ENCODE measurements around the gene TREM1. TPM values are rescaled to one million over a fixed set of nuclear protein-coding genes. Genes with fewer than 3 reads are reported as not detected.

Gene TREM1
- total RNA-seq, 4 donors from 2014 or later = 1.0 to 2.2 TPM; not detected in 2

GRCh38 chr6:41280381-41281057, 6.0 kb downstream of the TREM1 start:
- TF ChIP-seq POLR2A (IDR thresholded peaks at IDR 0.05) = no peak
- TF ChIP-seq EP300 (IDR thresholded peaks at IDR 0.05) = no peak
- TF ChIP-seq POLR2AphosphoS5 (IDR thresholded peaks at IDR 0.05) = no peak
- TF ChIP-seq CTCF (IDR thresholded peaks at IDR 0.05) = no peak
- DNase-seq (ENCODE audit: low spot score in 2 of 2) = no peak
- H3K27ac ChIP-seq = no peak overlapping the region
- no peaks in the 10 kb centered on the region for H3K36me3 ChIP-seq
- H3K27me3 ChIP-seq = peaks cover 41% of the 10 kb centered on the region
- H3K9me3 ChIP-seq = no peaks in the 10 kb centered on the region
- no peak overlapping the region for H3K4me3 ChIP-seq
- H3K4me1 ChIP-seq = no peaks in the 10 kb centered on the region
- WGBS = 89% methylated on average over 1 of the region's 1 CpG

GRCh38 chr6:41278699-41279405, 7.6 kb downstream of the TREM1 start:
- H3K27ac ChIP-seq = no peak overlapping the region
- H3K4me1 ChIP-seq = no peaks in the 10 kb centered on the region
- 45% methylated on average over 10 of the region's 10 CpGs for WGBS
- no peak overlapping the region for H3K4me3 ChIP-seq
- H3K36me3 ChIP-seq = no peaks in the 10 kb centered on the region
- no peak for DNase-seq (ENCODE audit: low spot score in 2 of 2)
- no peaks in the 10 kb centered on the region for H3K9me3 ChIP-seq
- peaks cover 27% of the 10 kb centered on the region for H3K27me3 ChIP-seq
- no peak for TF ChIP-seq CTCF (IDR thresholded peaks at IDR 0.05)
- TF ChIP-seq POLR2AphosphoS5 (IDR thresholded peaks at IDR 0.05) = no peak
- no peak for TF ChIP-seq POLR2A (IDR thresholded peaks at IDR 0.05)
- no peak for TF ChIP-seq EP300 (IDR thresholded peaks at IDR 0.05)

- Histone ChIP-seq H3K36me3 (no peaks in the 10 kb centered on the region), H3K4me3 (no peak overlapping the region), H3K4me1 (no peaks in the 10 kb centered on the region), H3K27me3 (peaks cover 27% of the 10 kb centered on the region), H3K9me3 (no peaks in the 10 kb centered on the region), H3K27ac (no peak overlapping the region)
- DNase-seq (ENCODE audit: low spot score in 2 of 2) = no peak
- TF ChIP-seq EP300 (IDR thresholded peaks at IDR 0.05) (no peak), CTCF (IDR thresholded peaks at IDR 0.05) (no peak), POLR2AphosphoS5 (IDR thresholded peaks at IDR 0.05) (no peak), POLR2A (IDR thresholded peaks at IDR 0.05) (no peak)
- whole genome bisulfite sequencing = 68% methylated on average over 2 of the region's 2 CpGs
Observed at GRCh38 chr6:41277605-41278004, 8.9 kb downstream of the TREM1 start.

GRCh38 chr6:41275489-41275888, 11.0 kb downstream of the TREM1 start:
- no peaks in the 10 kb centered on the region for H3K9me3 ChIP-seq
- no peaks in the 10 kb centered on the region for H3K4me1 ChIP-seq
- DNase-seq (ENCODE audit: low spot score in 2 of 2) = no peak
- no peak overlapping the region for H3K27ac ChIP-seq
- H3K4me3 ChIP-seq = no peak overlapping the region
- TF ChIP-seq POLR2A (IDR thresholded peaks at IDR 0.05) (no peak), POLR2AphosphoS5 (IDR thresholded peaks at IDR 0.05) (no peak), CTCF (IDR thresholded peaks at IDR 0.05) (no peak), EP300 (IDR thresholded peaks at IDR 0.05) (no peak)
- no peaks in the 10 kb centered on the region for H3K36me3 ChIP-seq
- 68% methylated on average over 4 of the region's 4 CpGs for WGBS
- peaks cover 21% of the 10 kb centered on the region for H3K27me3 ChIP-seq

- H3K27ac ChIP-seq = no peak overlapping the region
- H3K4me3 ChIP-seq = no peak overlapping the region
- DNase-seq (ENCODE audit: low spot score in 2 of 2) = no peak
- no peaks in the 10 kb centered on the region for H3K9me3 ChIP-seq
- peaks cover 21% of the 10 kb centered on the region for H3K27me3 ChIP-seq
- no peaks in the 10 kb centered on the region for H3K4me1 ChIP-seq
- H3K36me3 ChIP-seq = no peaks in the 10 kb centered on the region
- WGBS = 93% methylated on average over 2 of the region's 2 CpGs
- TF ChIP-seq POLR2A (IDR thresholded peaks at IDR 0.05) (no peak), POLR2AphosphoS5 (IDR thresholded peaks at IDR 0.05) (no peak), EP300 (IDR thresholded peaks at IDR 0.05) (no peak), CTCF (IDR thresholded peaks at IDR 0.05) (no peak)
Observed at GRCh38 chr6:41274256-41274655, 12.2 kb downstream of the TREM1 start.
